HK-2 (cell line): ENCODE measurements around the gene EFCAB14.
"Not testable (repeated sequence)": the region's sequence is repeated elsewhere in the genome, so short reads cannot be mapped to it uniquely, and the experiment has no call there.

ENCODE experiments used
- DNase-seq: peaks from one replicate; pipeline ENCODE4 v3.0.0-alpha.2; 2018; ENCODE audit not compliant: unreplicated experiment

Gene EFCAB14

DNA sequence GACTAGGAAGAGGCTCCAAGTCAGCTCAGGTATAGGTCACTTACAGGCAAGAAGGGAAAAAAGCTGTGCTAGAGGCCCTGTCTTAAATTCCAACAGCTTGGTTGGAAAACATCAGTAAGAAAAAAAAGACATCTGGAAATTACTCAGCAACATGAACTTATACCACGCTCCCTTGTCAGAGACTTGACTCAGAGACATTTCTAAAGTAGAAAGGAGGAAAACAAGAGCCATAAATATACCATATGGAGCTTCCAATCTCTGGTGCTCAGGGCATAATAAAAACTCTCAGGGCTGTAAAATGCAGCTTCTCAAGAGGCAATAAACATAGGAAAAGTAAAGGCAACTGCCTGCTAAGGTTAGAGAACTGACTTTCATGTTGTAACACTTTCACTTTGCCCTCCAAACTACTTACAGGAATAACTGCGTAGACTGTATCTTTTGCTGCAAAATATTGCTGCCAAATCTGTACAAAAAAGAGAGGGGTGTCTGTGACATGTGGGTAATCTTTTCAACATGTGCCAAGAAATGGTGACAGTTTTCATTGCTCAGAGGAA is 65.4 kb downstream of the EFCAB14 start:
- no peak for DNase-seq

DNA sequence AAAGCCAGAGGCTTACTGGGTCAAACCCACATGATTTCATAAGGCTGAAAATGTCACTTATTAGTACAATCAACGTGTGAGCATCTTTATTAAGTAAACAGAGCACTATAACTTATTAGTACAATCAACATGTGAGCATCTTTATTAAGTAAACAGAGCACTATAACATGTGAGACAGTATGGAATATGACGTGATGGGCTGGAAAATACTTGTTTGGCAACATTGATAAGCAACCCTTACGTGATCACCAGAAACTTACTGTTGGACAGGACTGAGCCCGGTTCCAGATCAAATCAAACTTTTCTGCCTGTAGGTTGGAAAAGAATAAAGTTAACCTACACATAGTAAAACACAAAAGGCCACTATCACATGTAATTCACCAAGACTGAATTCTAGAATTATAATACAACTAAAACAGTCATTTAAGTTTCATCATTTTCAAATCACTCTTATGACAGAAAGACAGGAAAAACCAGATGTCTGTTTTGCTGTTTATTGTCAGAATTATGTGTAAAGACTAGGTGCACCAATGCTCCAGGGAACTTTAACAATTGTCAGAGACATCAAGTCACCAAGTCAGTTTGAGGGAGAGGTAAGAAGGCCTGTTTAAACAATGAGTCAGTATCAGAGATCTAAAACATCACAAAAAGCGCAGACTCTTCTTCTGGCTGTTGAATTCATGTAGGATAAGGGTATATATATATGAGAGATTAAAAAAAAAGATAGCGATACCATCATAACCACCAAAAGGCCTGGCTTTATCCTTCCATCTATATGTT is 66.4 kb downstream of the EFCAB14 start:
- DNase-seq = no peak

DNA sequence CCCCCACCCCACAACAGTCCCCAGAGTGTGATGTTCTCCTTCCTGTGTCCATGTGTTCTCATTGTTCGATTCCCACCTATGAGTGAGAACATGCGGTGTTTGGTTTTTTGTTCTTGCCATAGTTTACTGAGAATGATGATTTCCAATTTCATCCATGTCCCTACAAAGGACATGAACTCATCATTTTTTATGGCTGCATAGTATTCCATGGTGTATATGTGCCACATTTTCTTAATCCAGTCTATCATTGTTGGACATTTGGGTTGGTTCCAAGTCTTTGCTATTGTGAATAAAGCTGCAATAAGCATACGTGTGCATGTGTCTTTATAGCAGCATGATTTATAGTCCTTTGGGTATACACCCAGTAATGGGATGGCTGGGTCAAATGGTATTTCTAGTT is 67.8 kb downstream of the EFCAB14 start:
- not testable (repeated sequence) for DNase-seq

DNA sequence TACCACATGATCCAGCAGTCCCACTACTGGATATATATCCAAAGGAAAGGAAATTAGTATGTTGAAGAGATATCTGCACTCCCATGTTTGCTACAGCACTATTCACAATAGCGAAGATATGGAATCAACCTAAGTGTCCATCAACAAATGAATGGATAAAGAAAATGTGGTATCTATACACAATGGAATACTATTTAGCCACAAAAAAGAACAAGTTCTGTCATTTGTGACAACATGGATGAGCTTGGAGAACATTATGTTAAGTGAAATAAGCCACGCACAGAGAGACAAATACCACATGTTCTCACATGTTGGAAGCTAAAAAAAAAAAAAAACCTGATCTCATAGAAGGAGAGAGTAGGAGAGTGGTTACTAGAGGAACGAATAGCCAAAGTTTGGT is 68.4 kb downstream of the EFCAB14 start:
- DNase-seq = no peak

DNA sequence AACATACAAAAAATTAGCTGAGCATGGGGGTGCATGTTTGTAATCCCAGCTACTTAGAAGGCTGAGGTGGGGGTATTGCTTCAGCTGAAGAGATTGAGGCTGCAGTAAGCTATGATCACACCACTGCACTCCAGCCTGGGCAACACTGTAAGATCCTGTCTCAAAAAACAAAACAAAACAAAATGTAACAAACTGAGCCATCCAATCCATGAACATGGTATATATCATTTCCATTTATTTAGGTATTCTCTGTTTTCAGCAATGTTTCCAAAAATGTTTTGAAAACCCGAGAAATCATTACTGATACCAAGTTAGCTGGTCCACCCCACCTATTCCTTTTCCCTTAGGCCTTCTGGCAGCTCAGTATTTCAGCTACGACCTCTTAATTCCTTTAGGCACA is 69.2 kb downstream of the EFCAB14 start:
- DNase-seq = no peak

DNA sequence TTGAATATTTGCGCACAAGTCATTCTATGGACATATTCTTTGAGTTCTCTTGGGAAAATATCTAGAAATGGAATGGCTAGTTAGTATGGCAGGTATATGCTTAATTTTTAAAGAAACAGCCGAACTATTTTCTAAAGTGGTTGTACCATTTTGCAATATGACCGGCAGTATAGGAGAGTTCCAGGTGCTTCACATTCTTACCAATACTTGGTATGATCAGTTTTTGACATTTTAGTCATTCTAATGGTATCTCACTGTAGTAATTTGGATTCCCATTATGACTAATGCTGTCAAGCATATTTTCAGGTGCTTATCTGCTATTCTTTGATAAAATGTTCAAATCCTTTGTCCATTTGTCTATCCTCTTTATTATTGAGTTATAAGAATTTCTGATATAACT is 71.3 kb downstream of the EFCAB14 start:
- DNase-seq = no peak

DNA sequence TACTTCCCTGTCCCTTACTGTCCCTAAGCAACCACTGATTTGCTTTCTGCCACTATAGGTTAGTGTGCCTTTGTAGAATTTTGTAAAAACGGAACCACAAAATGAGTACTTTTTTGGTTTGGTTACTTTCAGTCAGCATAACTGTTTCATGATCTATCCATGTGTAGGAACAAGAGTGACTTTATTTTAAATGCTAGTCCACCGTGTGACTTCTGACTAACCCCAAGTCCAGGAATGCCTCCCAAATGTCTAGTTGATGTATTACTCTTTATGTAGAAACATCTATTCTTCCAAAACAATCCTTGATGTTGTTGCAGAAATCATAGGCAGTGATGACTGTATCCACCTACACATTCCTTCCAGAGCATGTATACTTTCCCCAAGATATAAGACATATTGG is 72.1 kb downstream of the EFCAB14 start:
- no peak for DNase-seq

DNA sequence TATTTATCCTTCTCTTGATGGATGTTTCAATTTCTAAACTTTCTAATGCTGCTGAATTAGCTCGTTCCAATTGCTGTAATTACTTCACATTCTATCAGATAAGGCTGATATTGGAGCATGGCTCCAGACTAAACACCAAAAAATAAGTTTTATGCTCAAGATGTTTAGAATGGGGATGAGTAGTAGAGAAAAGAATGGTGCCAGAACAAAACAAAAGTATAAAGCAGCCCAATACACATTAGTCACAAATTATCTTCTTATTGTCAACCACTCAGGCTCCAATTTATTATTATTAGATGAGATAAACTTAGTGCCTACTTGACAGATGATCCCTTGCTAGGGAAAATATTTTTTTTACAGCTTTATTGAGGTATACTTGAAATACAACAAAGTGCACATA is 72.6 kb downstream of the EFCAB14 start:
- no peak for DNase-seq

DNA sequence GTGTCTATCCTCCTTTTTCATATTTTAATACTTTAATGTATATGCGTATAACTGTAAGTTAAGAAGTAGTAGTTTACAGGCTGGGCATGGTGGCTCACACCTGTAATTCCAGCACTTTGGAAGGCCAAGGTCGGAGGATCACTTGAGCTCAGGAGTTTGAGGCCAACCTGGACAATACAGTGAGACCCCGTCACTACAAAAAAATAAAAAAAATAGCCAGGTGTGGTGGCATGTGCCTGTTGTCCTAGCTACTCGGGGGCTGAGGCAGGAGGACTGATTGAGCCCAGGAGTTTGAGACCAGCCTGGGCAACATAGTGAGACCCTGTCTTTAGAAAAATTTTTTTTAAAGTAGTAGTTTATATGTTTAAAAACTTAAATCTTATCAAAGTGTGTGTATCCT is 73.1 kb downstream of the EFCAB14 start:
- DNase-seq = no peak

DNA sequence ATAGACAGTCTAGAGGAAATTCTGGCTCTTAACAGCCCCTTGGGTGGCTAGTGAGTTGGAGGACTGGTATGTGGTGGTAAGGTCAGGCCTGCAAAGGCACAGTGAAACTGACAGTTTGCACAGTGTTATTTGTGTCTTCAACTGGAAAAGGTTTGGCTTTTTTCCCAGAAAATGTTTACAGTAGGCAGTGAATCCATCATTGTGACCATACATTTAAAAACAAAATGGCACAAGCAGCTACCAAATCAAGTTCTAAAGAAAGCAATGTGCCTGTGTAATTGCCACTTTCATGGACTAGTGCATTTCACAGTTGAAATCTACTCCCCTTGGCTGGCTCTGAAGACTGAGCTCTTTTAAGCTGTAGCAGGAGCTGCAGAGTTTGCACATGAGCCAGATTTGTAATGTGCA is 75.5 kb downstream of the EFCAB14 start:
- peak; percentile 45 for DNase-seq

DNA sequence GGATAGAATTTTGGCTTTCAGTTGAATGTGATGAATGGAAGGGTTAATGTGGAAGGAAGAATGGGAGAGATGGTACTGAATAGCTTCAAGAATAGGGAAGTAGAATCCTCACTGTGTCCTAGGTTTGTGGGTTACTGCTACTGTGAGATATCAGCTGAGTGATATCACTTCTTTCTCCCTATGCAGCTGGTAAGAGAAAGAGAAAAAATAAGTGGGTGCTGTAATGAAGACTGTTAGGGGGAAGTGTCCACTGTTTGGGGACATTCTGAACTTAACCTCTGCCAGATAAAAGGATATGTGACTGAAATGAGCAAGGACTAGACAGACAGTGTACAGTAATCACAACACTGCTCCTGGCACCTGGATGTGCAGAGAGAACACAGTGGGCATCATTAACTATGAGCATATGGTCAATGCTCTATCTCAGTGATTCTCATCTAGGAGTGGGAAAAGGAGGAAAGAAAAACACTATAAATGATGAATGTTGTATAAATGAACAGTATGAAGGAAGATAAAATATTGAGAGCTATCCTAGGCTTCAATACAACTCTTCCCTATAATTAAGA is 76.7 kb downstream of the EFCAB14 start:
- no peak for DNase-seq

DNA sequence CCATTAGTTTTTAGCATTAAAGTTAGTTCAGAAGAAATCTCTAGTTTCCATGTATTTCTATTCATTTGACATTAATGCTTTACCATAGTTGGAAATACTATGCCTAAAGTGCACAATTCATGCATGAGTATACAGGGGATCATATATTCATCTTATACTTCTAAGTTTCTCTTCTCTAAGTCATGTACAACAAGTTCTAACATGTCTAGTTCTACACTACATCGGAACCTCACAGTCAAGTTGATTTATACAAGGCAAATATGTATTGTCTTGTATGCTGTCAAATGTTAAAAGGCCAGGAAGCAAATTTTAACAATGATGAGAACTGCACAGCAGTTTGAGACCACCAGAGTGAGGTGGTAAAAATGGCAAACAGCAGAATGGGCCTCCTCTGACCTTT is 79.4 kb downstream of the EFCAB14 start:
- no peak for DNase-seq

DNA sequence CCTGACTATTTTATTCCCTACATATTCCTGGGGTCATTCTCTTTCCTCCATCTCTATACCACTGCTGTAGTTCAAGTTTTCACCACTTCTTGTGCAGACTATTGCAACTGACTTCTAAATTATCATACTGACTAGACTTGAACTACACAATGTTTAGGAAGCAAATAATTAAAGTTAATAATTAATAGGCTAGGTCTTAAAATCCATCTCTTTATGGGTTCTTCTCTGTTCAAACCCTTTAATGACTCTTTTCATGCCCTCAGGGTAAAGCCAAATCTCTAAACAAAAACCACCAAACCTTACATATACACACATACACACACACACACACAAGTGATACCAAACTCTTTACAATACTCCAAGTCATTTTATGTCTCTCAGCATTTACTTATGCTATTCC is 80.0 kb downstream of the EFCAB14 start:
- no peak for DNase-seq

DNA sequence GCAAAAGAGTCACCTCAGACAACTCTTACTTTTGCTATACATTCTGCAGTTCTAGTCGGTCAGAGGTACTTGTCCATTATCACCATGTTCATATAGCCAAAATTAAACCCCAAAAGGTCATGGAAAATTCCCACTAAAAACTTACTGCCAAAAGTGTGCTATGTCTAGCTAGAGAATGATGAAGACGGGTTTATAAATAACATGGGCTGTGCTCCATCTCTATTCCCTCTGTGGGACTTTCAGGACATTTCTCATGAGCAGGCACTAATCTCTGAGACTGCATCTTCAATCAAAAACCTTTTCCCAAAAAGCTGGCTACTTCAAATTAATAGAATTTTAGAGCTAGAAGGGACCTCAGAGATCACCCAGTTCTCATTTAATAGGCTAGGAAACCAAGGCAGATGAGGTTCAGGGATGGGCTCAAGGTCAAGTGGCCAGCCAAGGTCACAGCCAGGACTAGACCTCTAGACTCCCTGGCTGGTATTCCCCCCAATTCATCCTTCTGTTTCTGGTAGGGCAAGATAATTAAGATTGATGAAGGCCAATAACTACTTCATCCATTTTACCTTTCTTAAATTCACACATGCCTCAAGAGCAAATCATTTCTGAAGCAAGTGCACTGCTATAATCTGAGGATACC is 81.3 kb downstream of the EFCAB14 start:
- no peak for DNase-seq

DNA sequence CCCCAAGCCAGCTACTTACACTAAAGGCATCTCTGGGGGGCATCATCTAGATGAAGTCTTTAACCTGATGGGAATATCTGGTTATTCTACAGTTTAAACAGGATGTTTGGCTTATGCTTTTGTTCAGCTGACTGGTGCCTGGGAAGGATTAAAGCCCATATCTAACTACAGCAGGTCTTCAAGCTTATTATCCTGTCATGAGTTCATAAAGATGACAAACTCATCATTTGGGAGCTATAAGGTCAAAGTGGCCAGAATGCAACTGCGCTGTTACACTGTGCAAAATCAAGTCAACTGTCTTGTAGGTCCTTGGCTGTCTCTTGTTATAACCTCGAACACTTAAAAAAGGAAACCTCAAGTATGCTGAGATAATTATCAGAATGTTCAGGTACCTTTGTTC is 83.7 kb downstream of the EFCAB14 start:
- no peak for DNase-seq

DNA sequence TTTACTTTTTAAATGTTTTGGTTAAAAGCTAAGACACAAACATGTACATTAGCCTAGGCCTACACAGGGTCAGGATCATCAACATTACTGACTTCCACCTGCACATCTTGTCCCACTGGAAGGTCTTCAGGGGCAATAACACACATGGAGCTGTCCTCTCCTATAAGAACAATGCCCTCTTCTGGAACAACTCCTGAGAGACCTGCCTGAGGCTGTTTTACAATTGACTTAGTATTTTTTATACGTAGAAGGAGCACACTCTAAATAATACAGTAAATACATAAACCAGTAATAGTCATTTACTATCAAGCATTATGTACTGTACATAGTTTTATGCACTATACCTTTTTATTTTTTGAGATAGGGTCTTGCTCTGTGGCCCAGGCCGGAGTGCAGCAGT is 88.2 kb downstream of the EFCAB14 start:
- no peak for DNase-seq
